ENCODE data around the gene ZSCAN18.

The ZSCAN18 gene

DNA sequence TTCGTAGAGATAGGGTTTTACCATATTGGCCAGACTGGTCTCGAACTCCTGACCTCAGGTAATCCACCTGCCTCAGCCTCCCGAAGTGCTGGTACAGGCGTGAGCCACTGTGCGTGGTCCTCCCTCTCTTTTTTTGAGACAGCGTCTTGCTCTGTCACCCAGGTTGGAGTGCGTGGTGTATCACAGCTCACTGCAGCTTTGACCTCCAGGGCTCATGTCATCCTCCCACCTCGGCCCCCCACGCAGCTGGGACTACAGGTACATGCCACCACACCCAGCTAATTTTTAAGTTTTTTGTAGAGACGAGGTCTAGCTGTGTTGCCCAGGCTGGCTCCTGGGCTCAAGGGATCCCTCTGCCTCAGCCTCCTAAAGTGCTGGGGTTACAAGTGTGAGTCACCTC lies 18.2 kb downstream of the ZSCAN18 start:
- no peak overlapping the region for H3K27ac ChIP-seq (ENCODE audit: low read depth, low read length)
- no peaks in the 10 kb centered on the region for H3K4me1 ChIP-seq (ENCODE audit: control insufficient read depth, insufficient read depth, low read length)
- no peak overlapping the region for H3K4me3 ChIP-seq (ENCODE audit: low read length)
- no peak overlapping the region for H3K9ac ChIP-seq (ENCODE audit: low read length)
- peaks cover 14% of the 10 kb centered on the region for H3K36me3 ChIP-seq (ENCODE audit: control insufficient read depth, insufficient read depth, low read length)
- H3K27me3 ChIP-seq (ENCODE audit: control insufficient read depth, insufficient read depth, low read length), result no peaks in the 10 kb centered on the region

DNA sequence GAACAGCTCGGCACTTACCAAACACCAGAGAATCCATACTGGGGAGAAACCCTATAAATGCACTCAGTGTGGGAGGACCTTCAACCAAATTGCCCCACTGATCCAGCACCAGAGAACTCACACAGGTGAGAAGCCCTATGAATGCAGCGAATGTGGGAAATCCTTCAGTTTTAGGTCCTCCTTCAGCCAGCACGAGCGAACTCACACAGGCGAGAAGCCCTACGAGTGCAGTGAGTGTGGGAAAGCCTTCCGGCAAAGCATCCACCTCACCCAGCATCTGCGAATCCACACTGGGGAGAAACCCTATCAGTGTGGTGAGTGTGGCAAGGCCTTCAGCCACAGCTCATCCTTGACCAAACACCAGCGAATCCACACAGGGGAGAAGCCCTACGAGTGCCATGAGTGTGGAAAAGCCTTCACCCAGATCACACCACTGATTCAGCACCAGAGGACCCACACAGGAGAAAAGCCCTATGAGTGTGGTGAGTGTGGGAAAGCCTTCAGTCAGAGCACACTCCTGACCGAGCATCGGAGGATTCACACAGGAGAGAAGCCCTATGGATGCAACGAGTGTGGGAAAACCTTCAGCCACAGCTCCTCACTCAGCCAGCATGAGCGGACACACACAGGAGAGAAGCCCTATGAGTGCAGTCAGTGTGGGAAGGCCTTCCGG lies 30.7 kb downstream of the ZSCAN18 start:
- no peak overlapping the region for H3K9ac ChIP-seq (ENCODE audit: low read length)
- no peak overlapping the region for H3K4me3 ChIP-seq (ENCODE audit: low read length)
- no peaks in the 10 kb centered on the region for H3K27me3 ChIP-seq (ENCODE audit: control insufficient read depth, insufficient read depth, low read length)
- H3K36me3 ChIP-seq (ENCODE audit: control insufficient read depth, insufficient read depth, low read length), result peaks cover 17% of the 10 kb centered on the region
- H3K4me1 ChIP-seq (ENCODE audit: control insufficient read depth, insufficient read depth, low read length), result no peaks in the 10 kb centered on the region
- H3K27ac ChIP-seq (ENCODE audit: low read depth, low read length), result no peak overlapping the region

DNA sequence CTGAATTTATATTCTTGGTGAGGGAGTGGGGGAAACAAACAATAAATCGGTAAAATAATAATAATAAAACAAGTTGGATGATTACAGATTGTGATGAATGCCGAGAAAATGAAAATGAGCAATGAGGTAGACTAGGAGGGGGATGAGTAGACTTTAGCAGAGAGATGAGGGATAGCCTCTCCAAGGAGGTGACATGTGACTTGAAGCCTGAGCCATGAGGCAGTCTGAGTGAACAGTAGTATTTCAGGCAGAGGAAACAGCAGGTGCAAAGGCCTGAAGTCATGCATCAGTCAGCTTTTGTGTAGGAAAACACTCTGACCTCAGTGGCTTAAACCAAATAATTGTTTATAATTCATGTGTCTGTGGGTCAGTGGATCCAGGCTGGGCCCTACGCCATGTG lies 34.3 kb downstream of the ZSCAN18 start:
- no peak overlapping the region for H3K4me3 ChIP-seq (ENCODE audit: low read length)
- no peak overlapping the region for H3K27ac ChIP-seq (ENCODE audit: low read depth, low read length)
- no peak overlapping the region for H3K9ac ChIP-seq (ENCODE audit: low read length)
- no peaks in the 10 kb centered on the region for H3K27me3 ChIP-seq (ENCODE audit: control insufficient read depth, insufficient read depth, low read length)
- H3K4me1 ChIP-seq (ENCODE audit: control insufficient read depth, insufficient read depth, low read length), result peaks cover 1% of the 10 kb centered on the region
- peaks cover 17% of the 10 kb centered on the region for H3K36me3 ChIP-seq (ENCODE audit: control insufficient read depth, insufficient read depth, low read length)

DNA sequence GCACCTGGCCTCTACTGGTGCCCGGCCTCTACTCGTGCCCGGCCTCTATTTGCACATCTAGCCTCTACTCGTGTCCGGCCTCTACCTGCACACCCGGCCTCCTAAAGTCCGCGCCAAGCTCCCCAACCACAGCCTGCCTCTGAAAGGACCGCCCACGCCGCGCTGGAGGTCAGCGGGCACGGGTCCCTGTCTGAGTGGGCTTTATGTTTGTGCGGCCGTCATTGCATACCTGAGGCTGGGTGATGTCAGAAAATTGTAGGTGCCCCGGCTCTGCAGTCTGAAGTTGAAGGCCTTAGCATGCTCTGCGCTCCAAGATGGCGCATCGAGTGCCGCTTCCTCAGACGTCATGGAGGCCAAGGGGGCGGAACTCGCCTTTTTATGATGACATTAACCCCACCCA lies 37.8 kb downstream of the ZSCAN18 start:
- no peaks in the 10 kb centered on the region for H3K36me3 ChIP-seq (ENCODE audit: control insufficient read depth, insufficient read depth, low read length)
- no peak overlapping the region for H3K27ac ChIP-seq (ENCODE audit: low read depth, low read length)
- H3K4me3 ChIP-seq (ENCODE audit: low read length), result no peak overlapping the region
- H3K9ac ChIP-seq (ENCODE audit: low read length), result no peak overlapping the region
- H3K27me3 ChIP-seq (ENCODE audit: control insufficient read depth, insufficient read depth, low read length), result no peaks in the 10 kb centered on the region
- peaks cover 4% of the 10 kb centered on the region for H3K4me1 ChIP-seq (ENCODE audit: control insufficient read depth, insufficient read depth, low read length)

DNA sequence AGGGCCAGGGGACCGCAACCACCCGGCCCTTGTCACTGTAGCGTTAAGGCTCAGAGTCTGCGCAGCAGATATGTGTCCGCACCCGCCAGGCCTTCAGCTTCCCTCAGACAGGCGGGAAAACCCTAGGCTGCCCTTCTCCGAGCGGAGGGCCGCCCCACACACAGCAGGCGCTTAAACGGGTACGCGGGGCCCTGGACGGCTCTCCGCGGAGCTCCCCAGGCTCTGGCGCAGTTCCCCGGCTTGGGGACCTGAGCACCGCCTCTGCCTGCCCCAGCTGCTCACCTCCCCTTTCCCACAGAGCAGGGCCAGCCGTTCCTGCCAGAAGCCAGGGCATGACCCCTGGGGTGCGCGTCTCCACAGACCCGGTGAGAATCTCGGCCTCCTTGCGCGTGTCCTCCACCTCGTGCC lies 38.4 kb downstream of the ZSCAN18 start:
- Histone ChIP-seq H3K27me3 (ENCODE audit: control insufficient read depth, insufficient read depth, low read length) (no peaks in the 10 kb centered on the region), H3K27ac (ENCODE audit: low read depth, low read length) (peak overlapping the region; percentile 94), H3K9ac (ENCODE audit: low read length) (peak overlapping the region; percentile 29), H3K4me3 (ENCODE audit: low read length) (peak overlapping the region; percentile 45), H3K36me3 (ENCODE audit: control insufficient read depth, insufficient read depth, low read length) (no peaks in the 10 kb centered on the region), H3K4me1 (ENCODE audit: control insufficient read depth, insufficient read depth, low read length) (peaks cover 4% of the 10 kb centered on the region)

DNA sequence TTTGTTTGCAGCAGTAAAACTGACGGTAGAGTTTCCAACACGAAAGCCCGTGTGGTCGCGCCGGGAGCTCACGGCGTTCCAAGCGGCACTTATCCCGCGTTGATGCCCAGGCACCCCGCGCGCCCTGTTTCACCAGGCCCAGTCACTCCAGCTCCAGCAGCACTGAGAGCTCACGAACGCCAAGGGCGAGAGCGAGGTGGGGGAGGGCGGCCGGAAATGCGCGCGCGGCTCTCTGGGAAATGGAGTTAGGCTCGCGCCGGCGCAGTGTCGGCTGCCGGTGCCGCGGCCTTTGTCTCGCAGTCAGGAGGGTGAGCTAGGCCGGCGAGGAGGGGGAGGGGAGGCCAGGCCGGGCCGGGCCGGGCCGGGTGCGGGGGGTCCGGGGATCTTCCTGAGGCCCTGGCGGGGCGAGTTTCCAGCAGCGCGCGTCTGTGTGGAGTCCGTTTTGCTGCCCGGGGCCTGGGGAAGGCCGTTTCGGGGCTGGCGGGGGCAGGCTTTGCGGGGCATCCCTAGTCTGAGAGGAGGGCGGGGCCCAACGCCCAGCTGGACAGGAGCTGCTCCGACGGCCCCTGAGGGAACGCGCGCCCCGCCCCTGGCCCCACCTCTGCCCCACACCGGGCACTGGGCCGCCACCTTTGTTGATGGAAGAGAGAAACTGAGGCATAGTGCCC lies 38.9 kb downstream of the ZSCAN18 start, which contains the start of gene ZNF135:
TSS of gene ZNF135 (plus strand) at position 280 of the 668 bp plus-strand sequence. CDS start 721 bp downstream, outside the sequence.
- Histone ChIP-seq H3K27me3 (ENCODE audit: control insufficient read depth, insufficient read depth, low read length) (no peaks in the 10 kb centered on the region), H3K27ac (ENCODE audit: low read depth, low read length) (peak within 1 kb of the TSS; percentile 94), H3K4me3 (ENCODE audit: low read length) (peak within 1 kb of the TSS; percentile 45), H3K4me1 (ENCODE audit: control insufficient read depth, insufficient read depth, low read length) (peaks cover 4% of the 10 kb centered on the region), H3K9ac (ENCODE audit: low read length) (peak within 1 kb of the TSS; percentile 29), H3K36me3 (ENCODE audit: control insufficient read depth, insufficient read depth, low read length) (no peaks in the 10 kb centered on the region)

DNA sequence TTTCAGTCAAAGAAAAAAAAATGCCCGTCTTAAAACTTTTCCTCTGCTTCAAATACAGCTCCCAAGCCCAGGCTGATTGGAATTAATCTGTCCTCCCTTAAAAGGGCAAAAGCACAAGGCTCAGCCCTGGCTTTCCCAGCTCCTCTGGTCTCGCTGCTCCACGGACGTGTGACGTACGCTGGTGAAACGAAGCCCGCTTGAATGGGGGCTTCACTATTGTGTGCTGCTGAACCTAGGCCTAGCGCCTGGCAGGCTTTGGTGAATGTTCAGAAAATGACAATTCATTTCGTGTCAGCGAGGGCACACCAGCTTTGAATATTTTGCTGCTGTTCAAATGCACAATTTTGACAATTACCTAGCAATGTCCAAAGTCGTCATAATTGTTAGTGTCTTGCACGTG lies 39.6 kb downstream of the ZSCAN18 start:
- H3K27me3 ChIP-seq (ENCODE audit: control insufficient read depth, insufficient read depth, low read length), result no peaks in the 10 kb centered on the region
- H3K4me1 ChIP-seq (ENCODE audit: control insufficient read depth, insufficient read depth, low read length), result peaks cover 4% of the 10 kb centered on the region
- H3K36me3 ChIP-seq (ENCODE audit: control insufficient read depth, insufficient read depth, low read length), result no peaks in the 10 kb centered on the region
- no peak overlapping the region for H3K9ac ChIP-seq (ENCODE audit: low read length)
- peak overlapping the region; percentile 94 for H3K27ac ChIP-seq (ENCODE audit: low read depth, low read length)
- H3K4me3 ChIP-seq (ENCODE audit: low read length), result peak overlapping the region; percentile 45

DNA sequence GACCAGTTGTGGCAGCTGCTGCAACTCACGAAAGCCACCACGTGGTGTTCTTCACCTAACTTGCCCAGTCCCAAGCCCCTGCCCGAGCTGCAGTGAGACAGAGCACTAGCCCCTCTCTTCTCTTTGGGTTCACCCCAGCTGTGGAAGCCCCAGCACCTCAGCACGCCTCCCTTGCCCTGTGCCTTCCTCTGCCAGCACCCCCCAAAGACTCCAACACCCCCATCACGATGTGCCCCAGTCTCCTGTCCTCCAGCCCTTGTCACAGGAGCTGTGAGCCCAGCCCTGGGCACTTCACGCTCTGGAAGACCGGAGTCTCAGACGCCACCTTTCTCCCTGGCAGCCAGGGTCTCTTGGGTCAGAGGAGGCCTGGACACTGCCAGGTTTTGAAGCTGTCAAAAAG lies 41.2 kb downstream of the ZSCAN18 start:
- no peaks in the 10 kb centered on the region for H3K36me3 ChIP-seq (ENCODE audit: control insufficient read depth, insufficient read depth, low read length)
- H3K4me1 ChIP-seq (ENCODE audit: control insufficient read depth, insufficient read depth, low read length), result peaks cover 4% of the 10 kb centered on the region
- no peak overlapping the region for H3K27ac ChIP-seq (ENCODE audit: low read depth, low read length)
- no peaks in the 10 kb centered on the region for H3K27me3 ChIP-seq (ENCODE audit: control insufficient read depth, insufficient read depth, low read length)
- H3K4me3 ChIP-seq (ENCODE audit: low read length), result no peak overlapping the region
- no peak overlapping the region for H3K9ac ChIP-seq (ENCODE audit: low read length)

DNA sequence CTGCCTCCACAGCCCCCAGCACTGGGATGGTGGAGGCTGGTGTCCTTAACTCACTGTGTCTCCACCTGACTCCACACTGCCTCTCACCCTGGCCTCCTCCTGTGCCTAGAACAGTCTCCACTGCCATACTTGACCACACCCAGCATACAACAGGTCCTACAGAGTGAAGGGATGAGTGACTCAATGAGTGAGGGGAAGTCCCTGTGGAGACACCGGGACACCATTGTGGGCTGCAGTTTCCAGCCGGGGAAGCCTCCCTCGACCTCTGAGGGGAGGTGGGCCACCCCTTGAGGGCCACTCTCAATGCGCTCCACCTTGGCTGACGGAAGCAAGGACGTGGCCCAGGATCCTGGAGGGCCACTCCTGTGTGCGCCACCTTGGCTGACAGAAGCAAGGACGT lies 41.8 kb downstream of the ZSCAN18 start:
- peak overlapping the region; percentile 5 for H3K4me3 ChIP-seq (ENCODE audit: low read length)
- H3K27me3 ChIP-seq (ENCODE audit: control insufficient read depth, insufficient read depth, low read length), result no peaks in the 10 kb centered on the region
- no peaks in the 10 kb centered on the region for H3K36me3 ChIP-seq (ENCODE audit: control insufficient read depth, insufficient read depth, low read length)
- peaks cover 4% of the 10 kb centered on the region for H3K4me1 ChIP-seq (ENCODE audit: control insufficient read depth, insufficient read depth, low read length)
- no peak overlapping the region for H3K27ac ChIP-seq (ENCODE audit: low read depth, low read length)
- H3K9ac ChIP-seq (ENCODE audit: low read length), result no peak overlapping the region

DNA sequence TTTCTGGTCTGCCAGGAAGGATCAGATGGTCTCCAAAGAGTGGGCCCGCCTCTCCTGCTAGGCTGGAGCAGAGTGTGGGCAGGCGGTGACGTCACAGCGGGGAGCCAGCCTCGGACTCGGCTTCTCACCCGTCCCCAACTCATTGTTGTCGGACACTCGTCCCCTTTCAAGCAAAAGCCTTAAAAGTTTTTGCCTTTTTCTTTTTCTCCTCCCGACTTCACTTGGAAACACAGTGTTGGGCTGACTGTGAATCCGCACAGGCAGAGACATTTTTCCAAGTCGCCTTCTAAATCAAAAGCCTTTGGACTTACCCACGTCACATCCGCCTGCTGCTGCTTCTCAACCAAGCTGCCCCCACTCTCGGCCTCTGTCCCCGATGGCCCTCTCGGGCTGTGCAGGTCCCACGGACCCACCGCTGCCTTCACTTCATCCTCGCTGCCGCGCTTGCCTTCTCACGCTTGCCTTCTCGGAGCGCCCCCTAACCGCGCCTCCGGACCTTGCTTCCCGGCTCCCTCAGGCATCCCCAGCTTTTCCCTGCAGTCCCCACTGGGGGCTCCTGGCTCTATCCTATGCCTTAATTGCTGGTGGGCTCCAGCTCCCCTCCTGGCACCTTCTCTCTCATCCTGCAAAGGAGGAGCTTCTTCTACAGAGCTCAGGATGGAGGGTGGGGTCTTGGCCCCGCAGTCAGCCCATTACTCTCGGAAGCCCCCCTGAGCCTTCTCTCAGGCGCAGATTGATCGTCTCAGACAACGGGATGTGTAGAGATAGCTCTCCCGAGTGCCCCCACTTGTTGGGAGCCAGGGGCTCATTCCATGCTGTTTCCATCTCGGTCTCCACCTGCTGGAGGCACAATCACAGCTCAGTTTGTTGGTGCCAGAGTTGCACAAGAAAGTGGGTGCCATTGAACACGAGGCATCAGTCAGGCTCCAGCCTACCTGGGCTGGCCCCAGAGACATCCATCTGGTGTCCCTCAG lies 42.8 kb downstream of the ZSCAN18 start:
- no peaks in the 10 kb centered on the region for H3K36me3 ChIP-seq (ENCODE audit: control insufficient read depth, insufficient read depth, low read length)
- H3K27me3 ChIP-seq (ENCODE audit: control insufficient read depth, insufficient read depth, low read length), result no peaks in the 10 kb centered on the region
- peak overlapping the region; percentile 44 for H3K4me3 ChIP-seq (ENCODE audit: low read length)
- peak overlapping the region; percentile 28 for H3K27ac ChIP-seq (ENCODE audit: low read depth, low read length)
- H3K4me1 ChIP-seq (ENCODE audit: control insufficient read depth, insufficient read depth, low read length), result peaks cover 4% of the 10 kb centered on the region
- no peak overlapping the region for H3K9ac ChIP-seq (ENCODE audit: low read length)

DNA sequence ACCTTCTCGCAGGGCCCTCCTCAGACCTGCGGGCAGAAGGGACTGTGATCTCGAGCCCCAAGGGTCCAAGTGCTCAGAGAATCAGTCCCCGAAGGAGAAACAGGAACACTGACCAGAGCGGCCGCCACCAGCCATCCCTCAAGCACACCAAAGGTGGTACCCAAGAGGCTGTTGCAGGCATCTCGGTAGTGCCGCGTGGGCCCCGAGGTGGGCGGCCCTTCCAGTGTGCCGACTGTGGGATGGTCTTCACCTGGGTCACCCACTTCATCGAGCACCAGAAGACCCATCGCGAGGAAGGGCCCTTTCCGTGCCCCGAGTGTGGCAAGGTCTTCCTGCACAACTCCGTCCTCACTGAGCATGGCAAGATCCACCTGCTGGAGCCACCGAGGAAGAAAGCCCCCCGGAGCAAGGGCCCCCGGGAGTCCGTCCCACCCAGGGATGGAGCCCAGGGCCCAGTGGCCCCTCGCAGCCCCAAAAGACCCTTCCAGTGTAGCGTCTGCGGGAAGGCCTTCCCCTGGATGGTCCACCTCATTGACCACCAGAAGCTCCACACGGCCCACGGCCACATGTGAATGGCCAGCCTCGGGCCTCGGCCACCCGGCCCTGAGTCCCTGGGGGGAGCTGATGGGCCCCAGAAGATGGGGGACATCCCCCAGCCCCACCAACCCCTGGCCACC lies 44.4 kb downstream of the ZSCAN18 start:
- Histone ChIP-seq H3K4me3 (ENCODE audit: low read length) (no peak overlapping the region), H3K27me3 (ENCODE audit: control insufficient read depth, insufficient read depth, low read length) (no peaks in the 10 kb centered on the region), H3K9ac (ENCODE audit: low read length) (no peak overlapping the region), H3K4me1 (ENCODE audit: control insufficient read depth, insufficient read depth, low read length) (peaks cover 2% of the 10 kb centered on the region), H3K36me3 (ENCODE audit: control insufficient read depth, insufficient read depth, low read length) (no peaks in the 10 kb centered on the region), H3K27ac (ENCODE audit: low read depth, low read length) (no peak overlapping the region)

DNA sequence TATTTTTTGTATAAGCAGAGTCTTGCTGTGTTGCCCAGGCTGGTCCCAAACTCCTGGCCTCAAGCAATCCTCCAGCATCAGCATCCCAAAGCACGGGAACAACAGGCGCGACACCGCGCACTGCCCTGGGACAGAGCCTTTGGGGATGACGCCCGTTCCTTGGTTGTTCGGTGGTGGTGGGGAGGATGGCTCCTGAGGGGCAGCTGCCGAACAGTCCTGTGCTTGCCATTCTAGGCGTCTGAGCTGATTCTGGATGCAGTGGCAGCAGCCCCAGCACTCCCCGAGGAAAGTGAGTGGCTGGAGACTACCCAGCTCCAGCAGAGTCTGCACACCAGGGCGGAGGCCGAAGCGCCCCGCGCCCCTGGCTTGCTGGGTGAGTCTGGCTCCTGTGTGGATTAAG lies 45.8 kb downstream of the ZSCAN18 start:
- Histone ChIP-seq H3K4me3 (ENCODE audit: low read length) (no peak overlapping the region), H3K27ac (ENCODE audit: low read depth, low read length) (no peak overlapping the region), H3K36me3 (ENCODE audit: control insufficient read depth, insufficient read depth, low read length) (no peaks in the 10 kb centered on the region), H3K9ac (ENCODE audit: low read length) (no peak overlapping the region), H3K4me1 (ENCODE audit: control insufficient read depth, insufficient read depth, low read length) (no peaks in the 10 kb centered on the region), H3K27me3 (ENCODE audit: control insufficient read depth, insufficient read depth, low read length) (no peaks in the 10 kb centered on the region)
